OCI-LY7 (cell line): ENCODE measurements around the gene NVL. TPM values are rescaled to one million over a fixed set of nuclear protein-coding genes. Genes with fewer than 3 reads are reported as not detected.

Experiments
- BruUV-seq: library from RNA; stranded (reverse); fragments of 400-500 nt; replicated peaks from 2 replicates; lab custom pipeline; 2021; lab: Mats Ljungman, UMichigan
- CTCF ChIA-PET: fragments of 300-600 bp; sonication (Branson Sonifier 250); formaldehyde crosslinking; loops from one replicate; lab custom pipeline; 2022; ENCODE audit warnings: antibody characterized with exemption; ENCODE audit not compliant: unreplicated experiment; lab: Charles Lee
- POLR2A ChIA-PET: fragments of 300-600 bp; sonication (Branson Sonifier 250); formaldehyde crosslinking; loops from one replicate; lab custom pipeline; 2022; ENCODE audit warnings: antibody characterized with exemption; lab: Charles Lee
- DNase-seq: peaks from one replicate; pipeline ENCODE4 v3.0.0-alpha.2; 2015; ENCODE audit warnings: low spot score
- H2AFZ ChIP-seq: fragments of 200-600 bp; sonication (generic), shearing (Covaris generic); 2 replicates; pipeline ENCODE4 v1.6.1; 2014; ENCODE audit warnings: mild to moderate bottlenecking, antibody characterized with exemption, low read length, moderate library complexity
- H3K27ac ChIP-seq: fragments of 200-600 bp; sonication (generic); 2 replicates; pipeline ENCODE4 v1.5.1; 2014; ENCODE audit warnings: mixed run types, low read depth, mild to moderate bottlenecking, moderate library complexity, low read length, inconsistent platforms; ENCODE audit not compliant: poor library complexity, severe bottlenecking
- H3K36me3 ChIP-seq: fragments of 200-600 bp; sonication (generic); 2 replicates; pipeline ENCODE4 v1.6.1; 2014; ENCODE audit warnings: mild to moderate bottlenecking, antibody characterized with exemption, low read length, moderate library complexity, mixed read lengths; ENCODE audit not compliant: insufficient read depth
- H3K4me1 ChIP-seq: fragments of 200-600 bp; sonication (generic); 2 replicates; pipeline ENCODE4 v1.5.1; 2014; ENCODE audit warnings: mild to moderate bottlenecking, low read length; ENCODE audit not compliant: insufficient read depth, poor library complexity, severe bottlenecking
- H3K4me2 ChIP-seq: fragments of 200-600 bp; sonication (generic); 2 replicates; pipeline ENCODE4 v1.6.1; 2014; ENCODE audit warnings: mild to moderate bottlenecking, low read length
- H3K4me3 ChIP-seq: fragments of 200-600 bp; sonication (generic); 2 replicates; pipeline ENCODE4 v1.5.1; 2014; ENCODE audit warnings: mild to moderate bottlenecking, low read depth, low read length; ENCODE audit not compliant: poor library complexity, severe bottlenecking
- H3K79me2 ChIP-seq: fragments of 200-600 bp; sonication (generic); 2 replicates; pipeline ENCODE4 v1.6.1; 2016; ENCODE audit warnings: low read depth, mild to moderate bottlenecking, low read length, moderate library complexity, mixed read lengths; ENCODE audit not compliant: insufficient read depth
- H3K9me2 ChIP-seq: fragments of 200-600 bp; sonication (generic); 2 replicates; pipeline ENCODE4 v1.6.1; 2016; ENCODE audit warnings: mild to moderate bottlenecking, low read length, mixed read lengths; ENCODE audit not compliant: insufficient read depth
- H3K9me3 ChIP-seq: fragments of 200-600 bp; sonication (generic); 2 replicates; pipeline ENCODE4 v1.6.1; 2014; ENCODE audit warnings: mild to moderate bottlenecking, mixed run types, low read length, mixed read lengths
- H4K20me1 ChIP-seq: fragments of 200-600 bp; sonication (generic); 2 replicates; pipeline ENCODE4 v1.6.1; 2014; ENCODE audit warnings: mild to moderate bottlenecking, antibody characterized with exemption, low read length, moderate library complexity, mixed read lengths; ENCODE audit not compliant: insufficient read depth
- CTCF ChIP-seq: fragments of 200-600 bp; sonication (generic); conservative IDR thresholded peaks from 2 replicates; pipeline ENCODE4 v1.5.1; 2014; ENCODE audit warnings: mild to moderate bottlenecking, antibody characterized with exemption, low read length, moderate library complexity, mixed read lengths
- EZH2phosphoT487 ChIP-seq: fragments of 200-600 bp; sonication (generic); IDR thresholded peaks from 2 replicates; pipeline ENCODE4 v1.6.1; 2018; ENCODE audit warnings: low read depth, borderline replicate concordance, mild to moderate bottlenecking, mixed run types, antibody characterized with exemption, low read length, moderate library complexity, mixed read lengths
- intact Hi-C: fragments of 100-400 bp; cut with micrococcal nuclease; formaldehyde crosslinking; loops from one replicate; pipeline ENCODE4 v1.10.0; 2022; ENCODE audit not compliant: unreplicated experiment
- total RNA-seq, 2 experiments: library from RNA; depleted of rRNA in 1 of 2; stranded (reverse); fragments of >200 nt in 1 of 2; shearing (Covaris generic) in 1 of 2; gene quantifications; 2 replicates each; pipeline ENCODE4 v1.2.3, GENCODE V29; 2014 to 2022

NVL gene
- total RNA-seq, 2 experiments from 2014 or later, result 31.6 to 43.0 TPM

DNA sequence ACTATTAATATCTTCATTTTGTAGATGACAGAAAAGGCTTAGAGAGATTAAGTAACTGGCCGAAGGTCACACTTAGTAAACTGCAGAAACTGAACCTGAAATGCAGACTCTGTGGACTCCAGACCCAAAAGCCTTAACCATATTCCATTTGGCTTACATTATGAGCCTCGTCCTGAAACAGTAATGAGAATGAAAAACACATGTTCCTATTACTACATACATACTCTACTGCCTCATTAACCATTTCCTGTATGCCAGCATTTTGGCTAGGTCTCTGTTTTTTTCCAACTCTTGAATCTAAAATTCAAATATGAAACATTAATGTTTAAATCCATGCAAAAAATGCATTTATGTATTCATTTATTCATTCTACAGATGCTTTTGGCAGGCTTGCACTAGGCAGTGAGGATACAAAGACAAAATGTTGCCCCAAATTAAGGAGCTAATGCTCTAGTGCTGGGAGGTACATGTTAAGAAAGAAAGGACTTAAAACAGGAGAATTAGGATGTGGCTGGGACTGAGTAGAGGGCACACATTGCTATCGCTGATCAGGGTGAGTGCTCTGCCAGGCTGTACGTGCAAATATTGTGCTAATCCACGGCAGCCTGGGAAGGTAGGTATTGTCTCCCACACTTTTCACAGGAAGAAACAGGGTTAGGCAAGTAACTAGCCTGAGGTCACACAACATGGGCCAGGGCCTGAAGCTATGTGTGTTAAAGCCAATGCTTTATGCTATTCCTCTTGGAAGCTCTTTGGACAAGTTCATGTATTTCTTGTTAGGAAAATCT is 133.0 kb downstream of the NVL start:
- peaks cover 30% of the 10 kb centered on the region for H3K36me3 ChIP-seq
- H3K9me3 ChIP-seq, result no peaks in the 10 kb centered on the region
- H3K79me2 ChIP-seq, result 0 out of 2 replicates have a peak, but pooled peaks cover 5% of the 10 kb centered on the region
- H3K4me1 ChIP-seq, result no peaks in the 10 kb centered on the region
- H3K27ac ChIP-seq, result no peak overlapping the region
- H2AFZ ChIP-seq, result no peak overlapping the region
- no peaks in the 10 kb centered on the region for H3K9me2 ChIP-seq
- TF ChIP-seq CTCF, result no peak
- no peak for TF ChIP-seq EZH2phosphoT487
- ChIA-PET CTCF (interaction anchor here (0.6 kb wide), 1 partner anchor 1099 kb away, joined by 3 read pairs; no protein-coding TSS in a partner anchor), POLR2A (interaction anchor here (0.9 to 1.2 kb wide), 2 partner anchors 10 to 14 kb away, joined by 3 to 4 read pairs; partner anchors contain the start of gene DEGS1)
- no peak overlapping the region for H3K4me2 ChIP-seq
- intact Hi-C loops, result no loop called here
- H3K4me3 ChIP-seq, result no peak overlapping the region
- no TSS peak for BruUV-seq
- H4K20me1 ChIP-seq, result no peaks in the 10 kb centered on the region
- no peak for DNase-seq

- Histone ChIP-seq H3K4me2 (no peak overlapping the region), H3K27ac (no peak overlapping the region), H3K4me3 (no peak overlapping the region), H3K9me3 (no peaks in the 10 kb centered on the region), H4K20me1 (0 out of 2 replicates have a peak, but pooled peaks cover 6% of the 10 kb centered on the region), H2AFZ (no peak overlapping the region), H3K79me2 (peaks cover 33% of the 10 kb centered on the region), H3K4me1 (peaks cover 7% of the 10 kb centered on the region), H3K9me2 (no peaks in the 10 kb centered on the region), H3K36me3 (peaks cover 65% of the 10 kb centered on the region)
- no peak for DNase-seq
- intact Hi-C loops, result no loop called here
- POLR2A ChIA-PET, result interaction anchor here (0.7 to 1.7 kb wide), 6 partner anchors 11 to 274 kb away, joined by 3 to 7 read pairs (median 4); no protein-coding TSS in a partner anchor
- BruUV-seq, result no TSS peak
- TF ChIP-seq CTCF (no peak), EZH2phosphoT487 (no peak)
- CTCF ChIA-PET, result no interaction called here
These were observed 136.5 kb downstream of the NVL start for GRCh38 chr1:224193319-224193966.
